GM20000 (cell line): ENCODE data around the gene PARP6.
A peak's percentile ranks its signal among the peaks of the same experiment; 100 is the strongest.

Experiments
- DNase-seq: peaks from one replicate; pipeline ENCODE4 v3.0.0; 2012; ENCODE audit warnings: low spot score
- CTCF ChIP-seq: IDR thresholded peaks from 2 replicates; pipeline ENCODE4 v1.5.1; 2012; ENCODE audit warnings: mild to moderate bottlenecking, control low read depth; ENCODE audit errors: extremely low read depth, missing control alignments

Gene PARP6

GRCh38 chr15:72313448-72313840, 41.1 kb upstream of the PARP6 start:
- DNase-seq = no peak
- TF ChIP-seq CTCF = no peak

- TF ChIP-seq CTCF = peak; percentile 79
- DNase-seq = peak; percentile 86
Measured at GRCh38 chr15:72312605-72313447, 40.5 kb upstream of the PARP6 start.

- no peak for TF ChIP-seq CTCF
- DNase-seq = no peak
Measured at GRCh38 chr15:72307026-72307425, 34.7 kb upstream of the PARP6 start.

- DNase-seq = no peak
- TF ChIP-seq CTCF = no peak
Measured at GRCh38 chr15:72306211-72306785, 33.9 kb upstream of the PARP6 start.

- TF ChIP-seq CTCF = no peak
- DNase-seq = no peak
Measured at GRCh38 chr15:72304596-72304995, 32.2 kb upstream of the PARP6 start.

GRCh38 chr15:72302955-72303354, 30.6 kb upstream of the PARP6 start:
- no peak for TF ChIP-seq CTCF
- no peak for DNase-seq

- no peak for DNase-seq
- TF ChIP-seq CTCF = no peak
Measured at GRCh38 chr15:72289597-72290325, 17.4 kb upstream of the PARP6 start.
